Measurements from ENCODE around the gene NUDT4B.
"Not testable (repeated sequence)": the region's sequence is repeated elsewhere in the genome, so short reads cannot be mapped to it uniquely, and the experiment has no call there.

GRCh38 chr1:148705316-148705948 is 43.1 kb upstream of the NUDT4B start:
- not testable (repeated sequence) for TF ChIP-seq CTCF (IDR thresholded peaks at IDR 0.05; ENCODE audit: poor library complexity, severe bottlenecking); EP300 (conservative IDR thresholded peaks at IDR 0.05; ENCODE audit: poor library complexity, severe bottlenecking); EZH2 (IDR thresholded peaks at IDR 0.05; ENCODE audit: borderline replicate concordance, insufficient read depth, low read length, poor library complexity, severe bottlenecking); SMC3 (conservative IDR thresholded peaks at IDR 0.05; ENCODE audit: poor library complexity); POLR2AphosphoS5 (IDR thresholded peaks at IDR 0.05); REST (IDR thresholded peaks at IDR 0.05; ENCODE audit: borderline replicate concordance); RAD21 (conservative IDR thresholded peaks at IDR 0.05); TAF1 (IDR thresholded peaks at IDR 0.05; ENCODE audit: low read depth); MXI1 (conservative IDR thresholded peaks at IDR 0.05; ENCODE audit: poor library complexity, severe bottlenecking)

Data from neural cell (in vitro differentiated cells).